Ishikawa (cell line): Measurements from ENCODE around the gene HMCN1.

ENCODE experiments used
- CEBPB ChIP-seq: IDR thresholded peaks from 2 replicates; pipeline ENCODE4 v1.6.1; 2012
- EGR1 ChIP-seq: IDR thresholded peaks from 2 replicates; pipeline ENCODE4 v1.6.1; 2012
- EP300 ChIP-seq: IDR thresholded peaks from 2 replicates; pipeline ENCODE4 v1.6.1; 2012; ENCODE audit warnings: borderline replicate concordance
- FOXM1 ChIP-seq: IDR thresholded peaks from 2 replicates; pipeline ENCODE4 v1.6.1; 2012; ENCODE audit warnings: low read depth, borderline replicate concordance
- NFIC ChIP-seq: IDR thresholded peaks from 2 replicates; pipeline ENCODE4 v1.6.1; 2012
- RAD21 ChIP-seq: IDR thresholded peaks from 2 replicates; pipeline ENCODE4 v1.6.1; 2012; ENCODE audit warnings: low read depth
- TAF1 ChIP-seq: IDR thresholded peaks from 2 replicates; pipeline ENCODE4 v1.6.1; 2012; ENCODE audit warnings: low read depth, mild to moderate bottlenecking
- TCF12 ChIP-seq: IDR thresholded peaks from 2 replicates; pipeline ENCODE4 v1.6.1; 2012; ENCODE audit warnings: low read depth
- USF1 ChIP-seq: IDR thresholded peaks from 2 replicates; pipeline ENCODE4 v1.6.1; 2012
- YY1 ChIP-seq: IDR thresholded peaks from 2 replicates; pipeline ENCODE4 v1.6.1; 2012; ENCODE audit warnings: low read depth
- ZBTB7A ChIP-seq: IDR thresholded peaks from 2 replicates; pipeline ENCODE4 v1.6.1; 2012; ENCODE audit warnings: low read depth
- TF ChIP-seq, protein P1 (sequence below): IDR thresholded peaks from 2 replicates; pipeline ENCODE4 v1.6.1; 2012

DNA sequence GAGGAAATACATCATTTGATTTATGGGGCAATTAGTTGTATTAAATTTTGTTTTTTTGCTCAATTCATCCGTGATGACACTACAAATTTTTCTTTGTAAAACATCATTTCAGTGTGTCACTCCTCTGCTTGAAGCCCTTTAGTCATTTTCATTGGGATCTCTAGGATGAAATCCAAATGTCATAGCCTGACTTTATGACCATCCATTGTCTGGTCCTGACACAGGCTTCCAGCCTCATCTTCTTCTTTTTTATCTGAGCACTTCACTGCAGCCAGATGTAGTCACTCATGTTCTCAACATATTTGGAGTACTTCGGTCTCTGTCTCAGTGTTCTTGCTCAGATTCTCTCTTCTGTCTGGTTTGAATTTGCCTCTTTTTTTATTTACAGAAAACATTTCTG is 173.1 kb downstream of the HMCN1 start:
- no peak for TF ChIP-seq RAD21
- TF ChIP-seq YY1, result no peak
- no peak for TF ChIP-seq TCF12
- TF ChIP-seq ZBTB7A, result no peak
- TF ChIP-seq EGR1, result no peak
- TF ChIP-seq, protein P1, sequence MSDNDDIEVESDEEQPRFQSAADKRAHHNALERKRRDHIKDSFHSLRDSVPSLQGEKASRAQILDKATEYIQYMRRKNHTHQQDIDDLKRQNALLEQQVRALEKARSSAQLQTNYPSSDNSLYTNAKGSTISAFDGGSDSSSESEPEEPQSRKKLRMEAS, result no peak
- TF ChIP-seq FOXM1, result no peak
- TF ChIP-seq EP300, result no peak
- no peak for TF ChIP-seq CEBPB
- TF ChIP-seq TAF1, result no peak
- no peak for TF ChIP-seq NFIC
- no peak for TF ChIP-seq USF1
